KMS-11 (cell line): ENCODE data around the gene RDH11.

Experiments used
- H2AFZ ChIP-seq: fragments of 200-600 bp; sonication (generic); 2 replicates; pipeline ENCODE4 v1.6.1; 2016; ENCODE audit warnings: antibody characterized with exemption, mixed run types, low read depth
- H3K27ac ChIP-seq: fragments of 200-600 bp; sonication (generic); 2 replicates; pipeline ENCODE4 v1.6.1; 2016; ENCODE audit warnings: mild to moderate bottlenecking, mixed run types
- H3K27me3 ChIP-seq: fragments of 200-600 bp; sonication (generic); 2 replicates; pipeline ENCODE4 v1.6.1; 2017; ENCODE audit warnings: mild to moderate bottlenecking, low read depth, mixed run types, moderate library complexity; ENCODE audit not compliant: insufficient read depth
- H3K36me3 ChIP-seq: fragments of 200-600 bp; sonication (generic); 2 replicates; pipeline ENCODE4 v1.6.1; 2017; ENCODE audit warnings: mild to moderate bottlenecking, mixed run types; ENCODE audit not compliant: insufficient read depth
- H3K4me1 ChIP-seq: fragments of 200-600 bp; sonication (generic); 2 replicates; pipeline ENCODE4 v1.6.1; 2016; ENCODE audit warnings: mild to moderate bottlenecking, low read depth, mixed run types; ENCODE audit not compliant: poor library complexity, severe bottlenecking
- H3K4me2 ChIP-seq: fragments of 200-600 bp; sonication (generic); 2 replicates; pipeline ENCODE4 v1.7.0; 2016; ENCODE audit warnings: mild to moderate bottlenecking, mixed run types
- H3K4me3 ChIP-seq: fragments of 200-600 bp; sonication (generic); IDR thresholded peaks from 2 replicates; pipeline ENCODE4 v1.6.1; 2017; ENCODE audit warnings: low read depth, low read length, mixed read lengths; ENCODE audit not compliant: insufficient read depth
- H3K79me2 ChIP-seq: fragments of 200-600 bp; sonication (generic); 2 replicates; pipeline ENCODE4 v1.6.1; 2016; ENCODE audit warnings: low read depth, mixed run types; ENCODE audit not compliant: insufficient read depth
- H3K9ac ChIP-seq: fragments of 200-600 bp; sonication (generic); 2 replicates; pipeline ENCODE4 v1.6.1; 2016; ENCODE audit warnings: mild to moderate bottlenecking, mixed run types
- H4K20me1 ChIP-seq: fragments of 200-600 bp; sonication (generic); 2 replicates; pipeline ENCODE4 v1.6.1; 2016; ENCODE audit warnings: mild to moderate bottlenecking, mixed run types; ENCODE audit not compliant: insufficient read depth
- TF ChIP-seq, protein P1 (sequence below): fragments of 200-600 bp; sonication (generic); conservative IDR thresholded peaks from 2 replicates; pipeline ENCODE4 v1.6.1; 2017; ENCODE audit warnings: low read depth, mild to moderate bottlenecking, antibody characterized with exemption, low read length, moderate library complexity, mixed read lengths

RDH11 gene

GRCh38 chr14:67728258-67728657 lies 32.7 kb upstream of the RDH11 start:
- H3K36me3 ChIP-seq = no peaks in the 10 kb centered on the region
- no peaks in the 10 kb centered on the region for H3K79me2 ChIP-seq
- no peak overlapping the region for H3K4me3 ChIP-seq
- no peak overlapping the region for H3K27ac ChIP-seq
- TF ChIP-seq, protein P1, sequence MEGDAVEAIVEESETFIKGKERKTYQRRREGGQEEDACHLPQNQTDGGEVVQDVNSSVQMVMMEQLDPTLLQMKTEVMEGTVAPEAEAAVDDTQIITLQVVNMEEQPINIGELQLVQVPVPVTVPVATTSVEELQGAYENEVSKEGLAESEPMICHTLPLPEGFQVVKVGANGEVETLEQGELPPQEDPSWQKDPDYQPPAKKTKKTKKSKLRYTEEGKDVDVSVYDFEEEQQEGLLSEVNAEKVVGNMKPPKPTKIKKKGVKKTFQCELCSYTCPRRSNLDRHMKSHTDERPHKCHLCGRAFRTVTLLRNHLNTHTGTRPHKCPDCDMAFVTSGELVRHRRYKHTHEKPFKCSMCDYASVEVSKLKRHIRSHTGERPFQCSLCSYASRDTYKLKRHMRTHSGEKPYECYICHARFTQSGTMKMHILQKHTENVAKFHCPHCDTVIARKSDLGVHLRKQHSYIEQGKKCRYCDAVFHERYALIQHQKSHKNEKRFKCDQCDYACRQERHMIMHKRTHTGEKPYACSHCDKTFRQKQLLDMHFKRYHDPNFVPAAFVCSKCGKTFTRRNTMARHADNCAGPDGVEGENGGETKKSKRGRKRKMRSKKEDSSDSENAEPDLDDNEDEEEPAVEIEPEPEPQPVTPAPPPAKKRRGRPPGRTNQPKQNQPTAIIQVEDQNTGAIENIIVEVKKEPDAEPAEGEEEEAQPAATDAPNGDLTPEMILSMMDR = no peak
- H3K9ac ChIP-seq = no peak overlapping the region
- no peak overlapping the region for H3K4me2 ChIP-seq
- no peaks in the 10 kb centered on the region for H4K20me1 ChIP-seq
- no peaks in the 10 kb centered on the region for H3K27me3 ChIP-seq
- H3K4me1 ChIP-seq = no peaks in the 10 kb centered on the region
- no peak overlapping the region for H2AFZ ChIP-seq

- H3K27me3 ChIP-seq = no peaks in the 10 kb centered on the region
- no peak overlapping the region for H3K27ac ChIP-seq
- H3K4me3 ChIP-seq = no peak overlapping the region
- H2AFZ ChIP-seq = no peak overlapping the region
- H3K9ac ChIP-seq = no peak overlapping the region
- no peaks in the 10 kb centered on the region for H4K20me1 ChIP-seq
- no peaks in the 10 kb centered on the region for H3K79me2 ChIP-seq
- no peaks in the 10 kb centered on the region for H3K4me1 ChIP-seq
- TF ChIP-seq, protein P1 = no peak
- H3K4me2 ChIP-seq = no peak overlapping the region
- no peaks in the 10 kb centered on the region for H3K36me3 ChIP-seq
Observed at GRCh38 chr14:67727361-67727760, 31.8 kb upstream of the RDH11 start.

DNA sequence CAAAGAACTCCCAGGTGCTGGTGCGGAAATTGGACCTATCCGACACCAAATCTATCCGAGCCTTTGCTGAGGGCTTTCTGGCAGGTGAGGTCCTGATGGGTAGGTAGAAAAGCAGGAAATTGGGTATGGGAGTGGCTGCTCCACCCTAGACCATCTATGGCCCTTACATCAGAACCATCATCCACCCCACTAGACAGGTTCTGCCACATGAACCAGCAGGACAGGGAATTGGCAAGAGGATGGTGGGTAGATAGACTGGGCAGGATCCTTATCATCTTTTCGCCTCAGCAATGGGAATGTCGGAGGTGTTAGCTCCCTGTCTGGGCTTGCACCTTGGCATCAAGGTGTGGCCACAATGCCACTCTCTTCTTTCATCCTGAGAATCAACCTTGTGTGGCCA lies 29.6 kb upstream of the RDH11 start:
- TF ChIP-seq, protein P1 = no peak
- no peaks in the 10 kb centered on the region for H3K27me3 ChIP-seq

GRCh38 chr14:67722293-67722692 lies 26.7 kb upstream of the RDH11 start:
- no peaks in the 10 kb centered on the region for H3K79me2 ChIP-seq
- no peaks in the 10 kb centered on the region for H3K27me3 ChIP-seq
- H2AFZ ChIP-seq = no peak overlapping the region
- H3K4me2 ChIP-seq = no peak overlapping the region
- no peak overlapping the region for H3K4me3 ChIP-seq
- no peaks in the 10 kb centered on the region for H3K36me3 ChIP-seq
- no peak overlapping the region for H3K9ac ChIP-seq
- no peak overlapping the region for H3K27ac ChIP-seq
- peaks cover 17% of the 10 kb centered on the region for H3K4me1 ChIP-seq
- TF ChIP-seq, protein P1 = no peak
- no peaks in the 10 kb centered on the region for H4K20me1 ChIP-seq

More for the DNA sequence above, 29.6 kb upstream of the RDH11 start:
- H3K4me2 ChIP-seq = no peak overlapping the region
- H3K36me3 ChIP-seq = no peaks in the 10 kb centered on the region
- H3K9ac ChIP-seq = no peak overlapping the region
- no peak overlapping the region for H3K4me3 ChIP-seq
- H3K4me1 ChIP-seq = peaks cover 7% of the 10 kb centered on the region
- no peak overlapping the region for H2AFZ ChIP-seq
- no peaks in the 10 kb centered on the region for H4K20me1 ChIP-seq
- no peaks in the 10 kb centered on the region for H3K79me2 ChIP-seq
- no peak overlapping the region for H3K27ac ChIP-seq

DNA sequence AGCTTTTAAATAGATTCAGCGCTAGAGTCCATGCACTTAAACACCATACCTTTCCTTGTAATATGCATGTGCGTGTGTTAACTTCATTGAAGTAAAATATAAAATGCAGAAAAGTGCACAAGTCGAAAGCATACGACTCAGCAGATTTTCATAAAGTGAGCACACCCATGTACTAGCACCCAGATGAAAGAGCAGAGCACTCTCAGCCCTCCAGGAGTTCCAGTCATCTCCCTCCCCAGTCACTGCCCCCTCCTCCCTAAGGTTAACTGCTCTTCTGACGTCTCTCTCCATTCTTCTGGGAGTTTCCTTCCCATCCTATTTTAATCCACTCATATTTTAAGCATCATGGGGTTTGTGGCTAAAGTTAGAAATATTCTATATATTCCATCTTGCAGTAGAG lies 26.3 kb upstream of the RDH11 start:
- Histone ChIP-seq H3K4me3 (no peak overlapping the region), H3K9ac (no peak overlapping the region), H3K4me2 (no peak overlapping the region), H3K27me3 (no peaks in the 10 kb centered on the region), H3K36me3 (no peaks in the 10 kb centered on the region), H3K27ac (no peak overlapping the region), H2AFZ (no peak overlapping the region), H4K20me1 (no peaks in the 10 kb centered on the region), H3K4me1 (peaks cover 17% of the 10 kb centered on the region), H3K79me2 (no peaks in the 10 kb centered on the region)
- TF ChIP-seq, protein P1 = no peak
